Liver (tissue), 9 donors: ENCODE measurements around the gene PIP5K1C. TPM values are rescaled to one million over a fixed set of nuclear protein-coding genes. Genes with fewer than 3 reads are reported as not detected.

ENCODE experiments used
- DNase-seq: peaks from one replicate; pipeline ENCODE4 v3.0.0-alpha.2; 2017; ENCODE audit warnings: low spot score
- H3K27ac ChIP-seq, 2 donors: one replicate each; pipeline ENCODE4 v1.7.0; 2013; ENCODE audit warnings: inconsistent platforms in 2 of 2, low read length in 2 of 2, control low read depth in 1 of 2, low read depth in 1 of 2, mild to moderate bottlenecking in 1 of 2
- H3K27me3 ChIP-seq, 4 donors: one replicate each; pipeline versions ENCODE4 v1.6.1 to v1.7.0; 2013; ENCODE audit warnings: low read length in 3 of 4, inconsistent platforms in 1 of 4, mild to moderate bottlenecking in 1 of 4, moderate library complexity in 1 of 4; ENCODE audit not compliant: control insufficient read depth in 4 of 4, insufficient read depth in 4 of 4
- H3K36me3 ChIP-seq, 4 donors: one replicate each; pipeline versions ENCODE4 v1.6.1 to v1.7.0; 2013; ENCODE audit warnings: low read length in 3 of 4, mild to moderate bottlenecking in 3 of 4, low read depth in 1 of 4, moderate library complexity in 1 of 4; ENCODE audit not compliant: control insufficient read depth in 4 of 4, insufficient read depth in 3 of 4
- H3K4me1 ChIP-seq, 4 donors: one replicate each; pipeline versions ENCODE4 v1.6.1 to v1.7.0; 2013; ENCODE audit warnings: low read length in 3 of 4, mild to moderate bottlenecking in 3 of 4, moderate library complexity in 1 of 4; ENCODE audit not compliant: control insufficient read depth in 4 of 4, insufficient read depth in 4 of 4
- H3K4me3 ChIP-seq, 3 donors: one replicate each; pipeline versions ENCODE4 v1.6.1 to v1.7.0; 2013; ENCODE audit warnings: low read length in 3 of 3, control low read depth in 1 of 3, low read depth in 1 of 3, mild to moderate bottlenecking in 1 of 3
- H3K9ac ChIP-seq, 2 donors: one replicate each; pipeline ENCODE4 v1.7.0; 2013; ENCODE audit warnings: low read length in 2 of 2, mild to moderate bottlenecking in 2 of 2, moderate library complexity in 2 of 2, control low read depth in 1 of 2, low read depth in 1 of 2
- H3K9me3 ChIP-seq, 4 donors: one replicate each; pipeline versions ENCODE4 v1.6.1 to v1.7.0; 2013; ENCODE audit warnings: low read length in 3 of 4; ENCODE audit not compliant: control insufficient read depth in 4 of 4
- CTCF ChIP-seq: fragments of 150-350 bp; IDR thresholded peaks from 2 replicates; pipeline ENCODE4 v1.5.1; 2017; ENCODE audit warnings: improper control_type of control experiment, low read depth, low read length; ENCODE audit not compliant: missing input control
- EGR1 ChIP-seq, 2 donors: IDR thresholded peaks; 2 replicates each; pipeline ENCODE4 v1.6.1; 2016 to 2018; ENCODE audit warnings: antibody characterized with exemption in 2 of 2, low read depth in 2 of 2
- FOXA1 ChIP-seq: IDR thresholded peaks from 2 replicates; pipeline ENCODE4 v1.6.1; 2016; ENCODE audit warnings: antibody characterized with exemption
- FOXA2 ChIP-seq: IDR thresholded peaks from 2 replicates; pipeline ENCODE4 v1.6.1; 2016; ENCODE audit warnings: antibody characterized with exemption
- GABPA ChIP-seq, 2 donors: IDR thresholded peaks in 1 of 2; conservative IDR thresholded peaks in 1 of 2; 2 replicates each; pipeline ENCODE4 v1.6.1; 2016; ENCODE audit warnings: antibody characterized with exemption in 2 of 2, mild to moderate bottlenecking in 1 of 2, moderate library complexity in 1 of 2
- HNF4A ChIP-seq, 2 donors: conservative IDR thresholded peaks; 2 replicates each; pipeline ENCODE4 v1.6.1; 2016; ENCODE audit warnings: antibody characterized with exemption in 2 of 2, mild to moderate bottlenecking in 2 of 2
- NR2F2 ChIP-seq: IDR thresholded peaks from 2 replicates; pipeline ENCODE4 v1.6.1; 2016; ENCODE audit warnings: antibody characterized with exemption
- RAD21 ChIP-seq, 2 donors: IDR thresholded peaks; 2 replicates each; pipeline ENCODE4 v1.6.1; 2016; ENCODE audit warnings: antibody characterized with exemption in 2 of 2, mild to moderate bottlenecking in 2 of 2
- RXRA ChIP-seq, 2 donors: IDR thresholded peaks; 2 replicates each; pipeline ENCODE4 v1.6.1; 2017 to 2018; ENCODE audit warnings: antibody characterized with exemption in 2 of 2, mild to moderate bottlenecking in 1 of 2
- SP1 ChIP-seq: IDR thresholded peaks from 2 replicates; pipeline ENCODE4 v1.6.1; 2018; ENCODE audit warnings: antibody characterized with exemption, mild to moderate bottlenecking
- TAF1 ChIP-seq: conservative IDR thresholded peaks from 2 replicates; pipeline ENCODE4 v1.6.1; 2016; ENCODE audit warnings: antibody characterized with exemption, mild to moderate bottlenecking
- YY1 ChIP-seq: IDR thresholded peaks from 2 replicates; pipeline ENCODE4 v1.6.1; 2016; ENCODE audit warnings: antibody characterized with exemption, mild to moderate bottlenecking
- WGBS: extraction: QIAGEN DNeasy Blood & Tissue Kit; methylation state at CpG from one replicate; pipeline ENCODE4 v1.1.7; 2013; 5-methylcytosine and 5-hydroxymethylcytosine counted together
- polyA plus RNA-seq, 2 donors: library from polyadenylated mRNA; stranded (reverse) in 1 of 2; unstranded in 1 of 2; fragments of 200-250 nt in 1 of 2; fragments of >200 nt in 1 of 2; fragmentation: Nextera tagmentation in 1 of 2; extraction: Ambion mirVana in 1 of 2; gene quantifications; one replicate each; pipeline versions ENCODE4 v1.2.1 to v1.2.3, GENCODE V29; 2013 to 2015
- total RNA-seq, 2 donors: library from RNA; depleted of rRNA; stranded (reverse); fragments of >200 nt; gene quantifications; one replicate each; pipeline ENCODE4 v1.2.3, GENCODE V29; 2014
- TF ChIP-seq, protein P1 (sequence below): IDR thresholded peaks from 2 replicates; pipeline ENCODE4 v1.6.1; 2016; ENCODE audit warnings: antibody characterized with exemption
- TF ChIP-seq, protein P2 (sequence below): IDR thresholded peaks from 2 replicates; pipeline ENCODE4 v1.6.1; 2016; ENCODE audit warnings: antibody characterized with exemption, mild to moderate bottlenecking
- TF ChIP-seq, protein P3 (sequence below): IDR thresholded peaks from 2 replicates; pipeline ENCODE4 v1.6.1; 2016; ENCODE audit warnings: antibody characterized with exemption
- donor health status: healthy.
- donor health status: healthy.
- donor health status: healthy.
- donor health status: healthy.
- donor health status: healthy.

The PIP5K1C gene
- total and polyA plus RNA-seq, 4 donors, result 1.8 to 7.4 (median 6.0) TPM

GRCh38 chr19:3712663-3713611, 12.7 kb upstream of the PIP5K1C start:
- TF ChIP-seq EGR1 (IDR thresholded peaks at IDR 0.05; ENCODE audit: low read depth in 2 of 2), result no peak
- TF ChIP-seq FOXA1, result no peak
- TF ChIP-seq FOXA2, result no peak
- TF ChIP-seq CTCF, result no peak
- TF ChIP-seq GABPA (IDR thresholded peaks at IDR 0.05 in 1 of 2, conservative IDR thresholded peaks at IDR 0.05 in 1 of 2), result no peak
- TF ChIP-seq, protein P1, sequence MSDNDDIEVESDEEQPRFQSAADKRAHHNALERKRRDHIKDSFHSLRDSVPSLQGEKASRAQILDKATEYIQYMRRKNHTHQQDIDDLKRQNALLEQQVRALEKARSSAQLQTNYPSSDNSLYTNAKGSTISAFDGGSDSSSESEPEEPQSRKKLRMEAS, result no peak
- TF ChIP-seq, protein P2, sequence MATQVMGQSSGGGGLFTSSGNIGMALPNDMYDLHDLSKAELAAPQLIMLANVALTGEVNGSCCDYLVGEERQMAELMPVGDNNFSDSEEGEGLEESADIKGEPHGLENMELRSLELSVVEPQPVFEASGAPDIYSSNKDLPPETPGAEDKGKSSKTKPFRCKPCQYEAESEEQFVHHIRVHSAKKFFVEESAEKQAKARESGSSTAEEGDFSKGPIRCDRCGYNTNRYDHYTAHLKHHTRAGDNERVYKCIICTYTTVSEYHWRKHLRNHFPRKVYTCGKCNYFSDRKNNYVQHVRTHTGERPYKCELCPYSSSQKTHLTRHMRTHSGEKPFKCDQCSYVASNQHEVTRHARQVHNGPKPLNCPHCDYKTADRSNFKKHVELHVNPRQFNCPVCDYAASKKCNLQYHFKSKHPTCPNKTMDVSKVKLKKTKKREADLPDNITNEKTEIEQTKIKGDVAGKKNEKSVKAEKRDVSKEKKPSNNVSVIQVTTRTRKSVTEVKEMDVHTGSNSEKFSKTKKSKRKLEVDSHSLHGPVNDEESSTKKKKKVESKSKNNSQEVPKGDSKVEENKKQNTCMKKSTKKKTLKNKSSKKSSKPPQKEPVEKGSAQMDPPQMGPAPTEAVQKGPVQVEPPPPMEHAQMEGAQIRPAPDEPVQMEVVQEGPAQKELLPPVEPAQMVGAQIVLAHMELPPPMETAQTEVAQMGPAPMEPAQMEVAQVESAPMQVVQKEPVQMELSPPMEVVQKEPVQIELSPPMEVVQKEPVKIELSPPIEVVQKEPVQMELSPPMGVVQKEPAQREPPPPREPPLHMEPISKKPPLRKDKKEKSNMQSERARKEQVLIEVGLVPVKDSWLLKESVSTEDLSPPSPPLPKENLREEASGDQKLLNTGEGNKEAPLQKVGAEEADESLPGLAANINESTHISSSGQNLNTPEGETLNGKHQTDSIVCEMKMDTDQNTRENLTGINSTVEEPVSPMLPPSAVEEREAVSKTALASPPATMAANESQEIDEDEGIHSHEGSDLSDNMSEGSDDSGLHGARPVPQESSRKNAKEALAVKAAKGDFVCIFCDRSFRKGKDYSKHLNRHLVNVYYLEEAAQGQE, result no peak
- no peak for TF ChIP-seq TAF1
- no peak for TF ChIP-seq NR2F2
- TF ChIP-seq, protein P3, sequence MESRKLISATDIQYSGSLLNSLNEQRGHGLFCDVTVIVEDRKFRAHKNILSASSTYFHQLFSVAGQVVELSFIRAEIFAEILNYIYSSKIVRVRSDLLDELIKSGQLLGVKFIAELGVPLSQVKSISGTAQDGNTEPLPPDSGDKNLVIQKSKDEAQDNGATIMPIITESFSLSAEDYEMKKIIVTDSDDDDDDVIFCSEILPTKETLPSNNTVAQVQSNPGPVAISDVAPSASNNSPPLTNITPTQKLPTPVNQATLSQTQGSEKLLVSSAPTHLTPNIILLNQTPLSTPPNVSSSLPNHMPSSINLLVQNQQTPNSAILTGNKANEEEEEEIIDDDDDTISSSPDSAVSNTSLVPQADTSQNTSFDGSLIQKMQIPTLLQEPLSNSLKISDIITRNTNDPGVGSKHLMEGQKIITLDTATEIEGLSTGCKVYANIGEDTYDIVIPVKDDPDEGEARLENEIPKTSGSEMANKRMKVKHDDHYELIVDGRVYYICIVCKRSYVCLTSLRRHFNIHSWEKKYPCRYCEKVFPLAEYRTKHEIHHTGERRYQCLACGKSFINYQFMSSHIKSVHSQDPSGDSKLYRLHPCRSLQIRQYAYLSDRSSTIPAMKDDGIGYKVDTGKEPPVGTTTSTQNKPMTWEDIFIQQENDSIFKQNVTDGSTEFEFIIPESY, result no peak
- TF ChIP-seq SP1, result no peak
- TF ChIP-seq YY1, result no peak
- TF ChIP-seq RAD21 (IDR thresholded peaks at IDR 0.05), result no peak
- no peak for TF ChIP-seq HNF4A (conservative IDR thresholded peaks at IDR 0.05)
- no peak for TF ChIP-seq RXRA (IDR thresholded peaks at IDR 0.05)
- Histone ChIP-seq H3K4me1 (peaks cover 4 to 35% (median 24%) of the 10 kb centered on the region in 4 donors), H3K27ac (no peak overlapping the region), H3K36me3 (no peaks in the 10 kb centered on the region), H3K27me3 (no peaks in the 10 kb centered on the region), H3K9me3 (no peaks in the 10 kb centered on the region), H3K4me3 (no peak overlapping the region), H3K9ac (no peak overlapping the region)
- DNase-seq, result no peak
- WGBS, result 47% methylated on average over 23 of the region's 23 CpGs
